VCaP (cell line): ENCODE results near the gene ARSB.

ENCODE experiments used
- H3K27ac ChIP-seq: fragments of 450-650 bp; 2 replicates; pipeline ENCODE4 v1.5.1; 2017
- CTCF ChIP-seq: fragments of 450-650 bp; conservative IDR thresholded peaks from 2 replicates; pipeline ENCODE4 v1.5.1; 2017; ENCODE audit warnings: mild to moderate bottlenecking, moderate library complexity

ARSB gene

GRCh38 chr5:78930721-78931120 is 54.4 kb downstream of the ARSB start:
- H3K27ac ChIP-seq = no peak overlapping the region
- TF ChIP-seq CTCF = no peak

DNA sequence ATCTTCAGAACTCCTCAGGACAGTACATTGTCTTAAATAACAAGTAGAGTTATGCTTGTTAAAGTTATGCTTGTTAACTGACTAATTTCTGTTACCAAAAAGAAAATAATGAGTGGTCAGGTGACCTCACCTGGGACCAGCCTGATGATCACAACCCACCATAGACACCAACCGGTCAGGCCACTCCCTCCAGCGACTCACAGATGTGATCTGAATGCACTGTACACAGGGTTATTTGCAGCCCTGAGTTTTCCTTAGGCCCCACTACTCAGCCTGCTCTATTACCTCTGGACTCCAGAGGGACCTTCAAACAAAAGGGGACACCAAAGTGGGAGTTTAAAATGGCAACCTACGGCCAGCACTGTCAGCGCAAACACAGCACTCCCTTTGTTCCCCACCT is 55.3 kb downstream of the ARSB start:
- H3K27ac ChIP-seq = no peak overlapping the region
- no peak for TF ChIP-seq CTCF

DNA sequence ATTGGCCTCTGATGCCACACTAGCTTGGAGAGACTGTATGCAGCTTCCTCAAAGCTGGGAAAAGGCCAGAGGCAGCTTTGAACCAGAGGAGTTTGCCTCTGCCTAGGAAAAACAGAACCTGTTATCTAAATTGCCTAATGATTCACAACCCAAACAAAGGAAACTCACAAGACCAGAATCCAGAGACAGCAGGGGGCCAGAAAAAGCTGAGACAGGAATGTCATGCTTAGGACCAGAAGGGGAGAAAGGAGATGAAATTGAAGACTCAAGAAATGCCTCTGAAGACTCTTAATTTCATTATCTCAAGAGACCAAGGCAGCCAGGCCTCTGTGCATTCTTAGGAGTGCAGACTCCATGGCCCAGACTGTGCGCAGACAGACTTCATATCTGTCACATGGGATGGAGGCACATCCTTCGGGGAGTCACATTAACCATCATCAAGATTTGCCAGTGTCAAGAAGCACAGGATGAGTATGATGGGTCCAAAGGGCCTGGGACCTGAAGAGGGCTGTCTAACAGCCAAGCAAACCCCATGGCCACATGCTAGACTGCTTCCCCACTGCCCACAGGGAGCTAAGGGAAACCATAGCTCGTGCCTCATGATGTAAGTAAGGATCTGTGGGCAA is 57.3 kb downstream of the ARSB start:
- H3K27ac ChIP-seq = no peak overlapping the region
- no peak for TF ChIP-seq CTCF

DNA sequence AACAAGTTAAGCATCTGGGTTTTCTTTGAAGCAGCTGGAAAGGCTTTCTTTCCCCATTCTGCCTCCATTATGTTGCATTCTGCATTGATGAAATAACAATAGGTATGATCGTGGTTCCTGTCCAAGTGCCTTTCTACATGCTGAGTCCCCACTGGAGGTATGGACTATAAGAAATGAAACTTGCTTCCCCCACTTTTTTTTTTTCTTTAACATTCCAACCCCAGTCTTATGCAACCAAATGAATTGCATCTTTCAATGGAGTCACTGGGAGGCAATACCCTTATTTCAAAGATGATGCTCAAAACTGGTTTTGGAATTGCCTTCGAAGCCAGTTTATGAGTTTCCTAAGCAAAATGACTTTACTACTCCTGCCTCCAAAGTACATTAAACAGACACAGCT is 58.9 kb downstream of the ARSB start:
- H3K27ac ChIP-seq = no peak overlapping the region
- no peak for TF ChIP-seq CTCF

DNA sequence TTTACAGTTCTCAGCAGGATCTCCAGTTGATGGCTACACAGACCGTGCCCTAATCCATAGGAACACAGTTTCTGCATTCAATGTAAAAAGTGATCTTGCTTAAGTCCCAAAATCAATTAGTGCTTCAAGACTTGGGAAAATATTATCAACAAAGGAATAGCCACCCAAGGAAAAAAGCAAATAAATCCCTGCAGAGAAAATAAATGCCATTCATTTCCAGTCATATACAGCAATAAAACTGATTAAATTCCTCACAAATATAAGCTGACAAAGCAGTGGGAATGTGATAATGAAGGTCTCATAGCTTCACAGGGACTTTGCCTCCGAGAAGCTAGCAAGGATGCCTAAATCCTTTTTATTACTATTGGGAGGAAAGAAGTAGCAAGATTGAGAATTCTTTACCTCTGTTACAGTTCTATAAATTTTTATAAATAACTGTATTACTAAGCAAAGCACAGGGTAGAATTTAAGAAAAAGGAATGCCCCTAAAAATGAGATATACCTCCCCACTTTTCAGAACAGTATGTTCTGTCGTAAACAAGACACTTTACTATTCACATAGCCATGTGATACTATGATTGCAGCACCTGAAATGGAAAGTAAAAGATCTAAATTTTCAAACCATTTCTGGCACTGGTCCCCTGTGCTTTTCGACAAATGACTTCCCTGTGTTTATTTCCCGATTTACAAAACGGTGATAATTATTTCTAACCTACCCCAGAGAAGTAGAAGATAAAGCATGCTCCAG is 59.8 kb downstream of the ARSB start:
- TF ChIP-seq CTCF = no peak
- H3K27ac ChIP-seq = no peak overlapping the region

- no peak for TF ChIP-seq CTCF
- H3K27ac ChIP-seq = no peak overlapping the region
These were observed 61.5 kb downstream of the ARSB start for GRCh38 chr5:78923622-78923970.

GRCh38 chr5:78922879-78923621 is 62.1 kb downstream of the ARSB start:
- no peak overlapping the region for H3K27ac ChIP-seq
- TF ChIP-seq CTCF = no peak
